ENCODE results near the gene ZBED1.
A peak's percentile ranks its signal among the peaks of the same experiment; 100 is the strongest.
"Not testable (repeated sequence)": the region's sequence is repeated elsewhere in the genome, so short reads cannot be mapped to it uniquely, and the experiment has no call there.

ZBED1 gene

GRCh38 chrX:2462780-2463179 lies 38.0 kb downstream of the ZBED1 start:
- no peak overlapping the region for H3K4me3 Mint-ChIP-seq
- H3K27ac Mint-ChIP-seq, result peak overlapping the region in 1 of 3 experiments; percentile 41
- no peaks in the 10 kb centered on the region for H3K9me3 Mint-ChIP-seq
- peaks cover 13% of the 10 kb centered on the region for H3K4me1 Mint-ChIP-seq
- TF ChIP-seq, protein P1, sequence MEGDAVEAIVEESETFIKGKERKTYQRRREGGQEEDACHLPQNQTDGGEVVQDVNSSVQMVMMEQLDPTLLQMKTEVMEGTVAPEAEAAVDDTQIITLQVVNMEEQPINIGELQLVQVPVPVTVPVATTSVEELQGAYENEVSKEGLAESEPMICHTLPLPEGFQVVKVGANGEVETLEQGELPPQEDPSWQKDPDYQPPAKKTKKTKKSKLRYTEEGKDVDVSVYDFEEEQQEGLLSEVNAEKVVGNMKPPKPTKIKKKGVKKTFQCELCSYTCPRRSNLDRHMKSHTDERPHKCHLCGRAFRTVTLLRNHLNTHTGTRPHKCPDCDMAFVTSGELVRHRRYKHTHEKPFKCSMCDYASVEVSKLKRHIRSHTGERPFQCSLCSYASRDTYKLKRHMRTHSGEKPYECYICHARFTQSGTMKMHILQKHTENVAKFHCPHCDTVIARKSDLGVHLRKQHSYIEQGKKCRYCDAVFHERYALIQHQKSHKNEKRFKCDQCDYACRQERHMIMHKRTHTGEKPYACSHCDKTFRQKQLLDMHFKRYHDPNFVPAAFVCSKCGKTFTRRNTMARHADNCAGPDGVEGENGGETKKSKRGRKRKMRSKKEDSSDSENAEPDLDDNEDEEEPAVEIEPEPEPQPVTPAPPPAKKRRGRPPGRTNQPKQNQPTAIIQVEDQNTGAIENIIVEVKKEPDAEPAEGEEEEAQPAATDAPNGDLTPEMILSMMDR (IDR thresholded peaks at IDR 0.05; ENCODE audit: unreplicated experiment in 3 of 3), result no peak
- peaks cover 7% of the 10 kb centered on the region for H3K36me3 Mint-ChIP-seq (ENCODE audit: low read depth)
- H3K27me3 Mint-ChIP-seq (ENCODE audit: low read depth), result no peaks in the 10 kb centered on the region

GRCh38 chrX:2462074-2462473 lies 38.7 kb downstream of the ZBED1 start:
- peak overlapping the region in 1 of 3 experiments; percentile 65 for H3K27ac Mint-ChIP-seq
- TF ChIP-seq, protein P1 (IDR thresholded peaks at IDR 0.05; ENCODE audit: unreplicated experiment in 3 of 3), result no peak
- no peaks in the 10 kb centered on the region for H3K27me3 Mint-ChIP-seq (ENCODE audit: low read depth)
- peaks cover 9% of the 10 kb centered on the region for H3K36me3 Mint-ChIP-seq (ENCODE audit: low read depth)
- H3K4me1 Mint-ChIP-seq, result peaks cover 13% of the 10 kb centered on the region
- no peak overlapping the region for H3K4me3 Mint-ChIP-seq
- H3K9me3 Mint-ChIP-seq, result no peaks in the 10 kb centered on the region

- Mint-ChIP-seq H3K9me3 (no peaks in the 10 kb centered on the region), H3K36me3 (ENCODE audit: low read depth) (peaks cover 10% of the 10 kb centered on the region), H3K4me1 (peaks cover 13% of the 10 kb centered on the region), H3K27me3 (ENCODE audit: low read depth) (no peaks in the 10 kb centered on the region), H3K27ac (peak overlapping the region in 2 of 3 experiments; percentile 25 to 65), H3K4me3 (no peak overlapping the region)
- TF ChIP-seq, protein P1 (IDR thresholded peaks at IDR 0.05; ENCODE audit: unreplicated experiment in 3 of 3), result no peak
Observed at GRCh38 chrX:2461711-2462016, 39.1 kb downstream of the ZBED1 start.

GRCh38 chrX:2460821-2461710 lies 39.7 kb downstream of the ZBED1 start:
- not testable (repeated sequence) for H3K9me3 Mint-ChIP-seq; H3K4me3 Mint-ChIP-seq; H3K27ac Mint-ChIP-seq; H3K27me3 Mint-ChIP-seq (ENCODE audit: low read depth)
- H3K36me3 Mint-ChIP-seq (ENCODE audit: low read depth), result peaks cover 12% of the 10 kb centered on the region
- H3K4me1 Mint-ChIP-seq, result peaks cover 13% of the 10 kb centered on the region

- not testable (repeated sequence) for H3K27me3 Mint-ChIP-seq (ENCODE audit: low read depth); H3K27ac Mint-ChIP-seq; H3K4me3 Mint-ChIP-seq; H3K9me3 Mint-ChIP-seq
- Mint-ChIP-seq H3K4me1 (peaks cover 13% of the 10 kb centered on the region), H3K36me3 (ENCODE audit: low read depth) (peaks cover 12% of the 10 kb centered on the region)
Observed at GRCh38 chrX:2460048-2460447, 40.7 kb downstream of the ZBED1 start.

DNA sequence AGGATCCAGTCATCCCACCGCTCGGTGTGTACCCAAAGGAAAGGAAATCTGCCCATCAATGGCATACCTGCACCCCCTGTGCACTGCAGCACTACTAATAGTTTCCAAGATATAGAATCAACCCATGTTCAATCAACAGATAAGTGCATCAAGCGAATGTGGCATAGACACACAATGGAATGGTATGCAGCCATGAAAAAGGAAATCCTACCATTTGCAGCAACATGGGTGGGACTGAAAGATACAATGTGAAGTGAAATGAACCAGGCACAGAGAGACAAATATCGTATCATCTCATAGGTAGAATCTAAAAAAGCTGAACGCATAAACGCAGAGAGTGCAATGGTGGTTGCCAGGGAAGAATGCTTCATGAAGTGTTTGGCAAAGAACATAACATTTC lies 42.5 kb downstream of the ZBED1 start:
- Mint-ChIP-seq H3K27ac (no peak overlapping the region), H3K4me3 (no peak overlapping the region), H3K27me3 (ENCODE audit: low read depth) (no peaks in the 10 kb centered on the region), H3K4me1 (peaks cover 9% of the 10 kb centered on the region), H3K9me3 (no peaks in the 10 kb centered on the region), H3K36me3 (ENCODE audit: low read depth) (peaks cover 12% of the 10 kb centered on the region)
- TF ChIP-seq, protein P1 (IDR thresholded peaks at IDR 0.05; ENCODE audit: unreplicated experiment in 3 of 3), result no peak
